A204.1 (cell line): ENCODE results near the gene RELL1.

Experiments
- FAIRE-seq: peaks from 2 replicates; lab custom pipeline; 2012; peaks lifted over from hg19 to GRCh38; lab: Jason Lieb, UNC

The RELL1 gene, protein sequence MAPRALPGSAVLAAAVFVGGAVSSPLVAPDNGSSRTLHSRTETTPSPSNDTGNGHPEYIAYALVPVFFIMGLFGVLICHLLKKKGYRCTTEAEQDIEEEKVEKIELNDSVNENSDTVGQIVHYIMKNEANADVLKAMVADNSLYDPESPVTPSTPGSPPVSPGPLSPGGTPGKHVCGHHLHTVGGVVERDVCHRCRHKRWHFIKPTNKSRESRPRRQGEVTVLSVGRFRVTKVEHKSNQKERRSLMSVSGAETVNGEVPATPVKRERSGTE

GRCh38 chr4:37686373-37687193 lies at the start of gene RELL1:
RELL1 (minus strand) TSS chr4:37686376; CDS start chr4:37686287, 89 bp downstream.
- peak; percentile 98 for FAIRE-seq

- FAIRE-seq, result no peak
These were observed 49.4 kb upstream of the RELL1 start for GRCh38 chr4:37735578-37735977.

DNA sequence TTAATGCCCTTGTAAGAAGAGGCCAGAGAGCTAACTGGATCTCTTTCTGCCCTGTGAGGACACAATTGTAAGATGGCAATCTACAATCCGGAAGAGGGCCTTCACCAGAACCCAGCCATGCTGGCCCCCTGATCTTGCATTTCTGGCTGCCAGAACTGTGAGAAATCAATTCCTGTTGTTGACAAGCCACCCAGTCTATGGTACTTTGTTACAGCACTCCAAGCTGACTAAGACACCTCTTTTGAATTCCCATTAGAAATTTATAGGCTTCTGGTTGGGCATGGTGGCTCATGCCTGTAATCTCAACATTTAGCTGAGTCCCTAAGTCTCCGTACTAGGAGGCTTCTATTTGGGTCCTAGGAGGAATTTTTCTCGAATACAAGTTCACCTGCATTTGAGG lies 48.8 kb upstream of the RELL1 start:
- FAIRE-seq, result no peak

DNA sequence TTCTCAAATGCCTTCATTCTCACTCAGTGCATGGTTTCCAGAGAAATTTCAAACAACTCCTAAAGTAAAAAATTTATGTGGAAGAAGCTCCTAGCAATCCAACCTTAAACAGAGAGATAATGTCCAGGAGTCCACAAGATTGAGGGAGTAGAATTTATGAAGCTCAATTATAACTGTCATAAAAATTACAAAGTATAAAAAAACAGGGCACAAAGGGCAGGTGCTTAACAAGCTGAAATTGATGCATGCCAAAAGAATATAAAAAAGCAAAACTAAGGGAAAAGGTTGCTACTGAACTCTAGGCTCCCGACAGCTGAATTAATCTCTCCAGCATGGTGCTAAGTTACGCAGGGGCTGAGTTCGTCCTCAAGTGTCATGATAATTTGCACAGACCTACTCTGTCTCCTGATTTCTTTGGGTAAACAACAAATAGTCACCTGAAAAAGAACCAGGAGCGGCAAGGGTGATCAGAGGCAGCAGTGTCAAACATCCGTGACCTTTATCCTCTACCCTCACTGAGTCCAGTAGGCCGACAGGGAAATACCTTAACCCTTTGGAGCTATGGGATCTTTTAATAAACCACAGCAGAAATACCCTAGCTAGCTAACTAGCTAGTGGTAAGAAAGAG lies 47.2 kb upstream of the RELL1 start:
- no peak for FAIRE-seq

DNA sequence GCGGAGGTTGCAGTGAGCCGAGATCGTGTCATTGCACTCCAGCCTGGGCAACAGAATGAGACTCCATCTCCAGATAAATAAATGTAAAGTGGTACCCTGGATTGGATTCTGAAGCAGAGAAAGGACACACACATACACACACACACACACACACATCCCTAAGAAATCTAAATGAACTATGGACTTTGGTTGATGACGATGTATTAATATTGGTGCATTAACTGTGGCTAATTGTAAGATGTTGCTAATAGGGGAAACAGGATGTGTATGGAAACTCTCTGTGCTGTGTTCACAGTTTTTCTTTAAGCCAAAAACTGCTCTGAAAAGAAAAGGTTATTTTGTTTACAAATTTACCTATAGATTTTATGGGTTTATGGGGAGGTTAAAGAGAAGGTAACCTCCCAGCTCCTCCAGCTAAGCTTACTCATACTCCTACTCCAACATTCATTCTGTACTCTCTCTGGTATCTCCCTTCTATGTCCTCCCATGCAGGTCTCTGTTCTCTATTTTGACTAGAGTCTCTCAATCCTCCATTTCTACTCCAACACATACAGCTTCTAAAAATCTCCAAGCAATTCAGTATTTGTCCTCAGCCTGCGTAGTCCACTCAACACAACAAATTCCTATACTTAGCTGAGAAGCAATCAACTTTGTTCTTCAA lies 46.5 kb upstream of the RELL1 start:
- FAIRE-seq, result no peak

DNA sequence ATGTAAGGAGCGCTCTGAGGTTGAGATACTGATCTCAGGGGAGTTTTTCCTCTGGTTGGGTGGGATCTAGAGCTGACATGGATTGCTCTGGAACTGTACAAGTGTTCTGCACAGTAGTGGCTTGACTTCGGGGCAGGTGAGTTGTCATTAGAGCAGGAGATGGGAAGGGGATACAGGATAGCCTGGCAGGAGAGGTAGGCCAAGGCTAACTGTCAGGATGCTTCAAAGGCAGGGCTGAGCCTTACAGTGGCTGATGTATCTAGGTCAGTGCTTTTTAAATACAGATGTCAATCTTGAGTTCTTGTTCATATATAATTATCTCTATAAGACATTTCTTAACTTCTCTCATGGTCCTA lies 43.5 kb upstream of the RELL1 start:
- no peak for FAIRE-seq

DNA sequence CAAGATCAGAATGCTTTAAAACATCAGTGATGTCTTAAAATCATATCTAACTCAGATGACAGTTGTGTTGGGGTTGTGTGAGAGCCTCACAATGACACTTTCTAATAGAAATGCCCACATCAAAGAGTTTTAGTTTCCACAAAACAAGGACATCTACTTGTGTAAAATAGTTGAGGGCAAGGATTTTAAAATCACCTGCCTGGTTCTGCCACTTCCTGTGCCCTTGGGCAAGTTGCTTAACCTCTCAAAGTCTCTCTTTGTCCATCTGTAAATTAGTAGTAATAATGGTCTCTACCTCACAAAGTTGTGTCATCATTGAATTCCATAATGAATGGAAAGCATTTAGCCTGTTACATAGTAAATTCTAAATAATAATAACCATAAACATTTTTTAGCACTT lies 41.9 kb upstream of the RELL1 start:
- no peak for FAIRE-seq

- no peak for FAIRE-seq
These were observed 41.5 kb upstream of the RELL1 start for GRCh38 chr4:37727635-37728034.

GRCh38 chr4:37726666-37727065 lies 40.5 kb upstream of the RELL1 start:
- FAIRE-seq, result no peak

DNA sequence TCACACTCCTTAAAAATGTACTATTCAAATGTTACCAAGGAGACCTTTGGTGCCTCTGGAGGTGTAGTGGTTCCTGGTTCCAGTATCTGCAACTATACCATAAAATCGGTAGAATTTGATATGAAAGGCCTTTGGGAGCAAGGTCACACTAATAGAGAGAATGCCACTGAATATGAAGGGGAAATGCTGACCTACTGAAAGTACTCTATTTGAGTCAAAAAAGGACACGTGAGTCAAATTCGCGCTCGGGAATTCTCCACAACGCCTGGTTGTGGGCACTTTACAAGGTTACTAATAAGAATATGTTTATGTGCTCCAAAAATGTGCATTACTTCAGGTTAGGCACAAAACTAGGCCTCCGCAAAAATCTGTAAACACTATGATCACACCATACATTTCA lies 39.5 kb upstream of the RELL1 start:
- no peak for FAIRE-seq

- no peak for FAIRE-seq
These were observed 36.9 kb upstream of the RELL1 start for GRCh38 chr4:37723067-37723466.

GRCh38 chr4:37721995-37722638 lies 35.9 kb upstream of the RELL1 start:
- no peak for FAIRE-seq

GRCh38 chr4:37719021-37719420 lies 32.8 kb upstream of the RELL1 start:
- FAIRE-seq, result no peak

- no peak for FAIRE-seq
These were observed 31.4 kb upstream of the RELL1 start for GRCh38 chr4:37717576-37717975.

DNA sequence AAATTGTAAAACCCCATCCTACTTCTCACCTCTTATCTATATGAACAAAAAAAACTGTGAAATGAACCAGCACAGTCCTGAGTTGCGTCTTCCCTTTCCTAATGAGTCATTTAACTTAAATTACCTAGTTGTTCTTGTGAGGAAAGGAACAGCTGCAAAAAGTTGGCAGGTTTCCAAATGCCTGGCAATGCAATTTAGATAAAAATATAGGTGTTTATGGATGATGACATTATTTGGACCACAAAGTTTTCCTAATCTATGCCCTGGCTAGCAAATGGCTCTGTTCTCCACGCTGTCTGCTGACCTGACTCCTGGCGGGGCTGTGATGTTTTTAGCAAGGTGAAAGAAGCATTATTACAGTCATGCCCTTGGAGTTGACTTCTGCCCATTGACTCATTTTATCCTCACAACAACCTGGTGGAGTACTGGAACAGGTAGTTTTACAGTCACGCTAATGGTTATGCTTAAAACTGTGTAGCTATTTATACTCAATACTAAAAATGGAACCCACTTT lies 29.8 kb upstream of the RELL1 start:
- FAIRE-seq, result no peak

GRCh38 chr4:37710491-37710890 lies 24.3 kb upstream of the RELL1 start:
- no peak for FAIRE-seq

GRCh38 chr4:37706032-37706431 lies 19.9 kb upstream of the RELL1 start:
- FAIRE-seq, result no peak

GRCh38 chr4:37705571-37705970 lies 19.4 kb upstream of the RELL1 start:
- no peak for FAIRE-seq

DNA sequence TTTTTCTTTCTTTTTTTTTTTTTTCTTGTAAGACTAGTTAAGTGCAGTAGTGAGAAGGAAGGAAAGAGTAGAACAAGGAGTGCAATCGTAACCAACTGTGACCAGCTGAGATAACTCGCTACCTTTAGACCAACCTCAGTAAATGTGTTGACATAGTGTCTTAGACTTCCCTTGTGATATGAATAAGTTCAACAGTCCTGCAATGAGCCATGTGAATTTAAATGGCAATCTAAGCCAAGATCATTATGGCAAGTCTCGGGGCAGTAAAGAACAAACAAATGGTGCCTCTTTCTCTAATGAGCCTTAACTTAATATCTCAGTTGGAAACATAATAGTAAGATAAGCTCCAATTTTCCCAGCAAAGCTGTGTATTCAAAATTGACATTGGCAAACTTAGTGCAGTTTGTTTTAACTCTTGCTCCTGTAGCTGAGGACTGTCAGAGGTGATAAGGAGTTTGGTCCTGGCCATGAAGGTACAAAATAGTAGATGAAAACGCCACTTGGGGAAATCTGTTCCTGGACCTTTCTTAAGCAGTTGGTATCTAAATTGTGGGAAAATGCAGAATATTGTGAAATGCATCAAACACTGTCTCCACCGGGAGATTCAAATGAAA lies 13.8 kb upstream of the RELL1 start:
- FAIRE-seq, result no peak

DNA sequence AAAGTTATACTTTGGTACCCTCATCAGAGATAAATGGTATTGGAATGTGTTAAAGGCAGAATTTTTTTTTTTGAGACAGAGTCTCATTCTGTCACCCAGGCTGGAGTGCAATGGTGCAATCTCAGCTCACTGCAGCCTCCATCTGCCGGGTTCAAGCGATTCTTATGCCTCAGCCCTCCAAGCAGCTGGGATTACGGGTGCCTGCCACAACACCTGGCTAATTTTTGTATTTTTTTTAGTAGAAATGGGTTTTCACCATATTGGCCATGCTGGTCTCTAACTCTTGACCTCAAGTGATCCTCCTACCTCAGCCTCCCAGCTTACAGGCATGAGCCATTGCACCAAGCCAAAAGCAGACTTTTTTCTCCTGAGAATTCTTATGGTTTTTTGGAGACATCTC lies 11.4 kb upstream of the RELL1 start:
- FAIRE-seq, result no peak

DNA sequence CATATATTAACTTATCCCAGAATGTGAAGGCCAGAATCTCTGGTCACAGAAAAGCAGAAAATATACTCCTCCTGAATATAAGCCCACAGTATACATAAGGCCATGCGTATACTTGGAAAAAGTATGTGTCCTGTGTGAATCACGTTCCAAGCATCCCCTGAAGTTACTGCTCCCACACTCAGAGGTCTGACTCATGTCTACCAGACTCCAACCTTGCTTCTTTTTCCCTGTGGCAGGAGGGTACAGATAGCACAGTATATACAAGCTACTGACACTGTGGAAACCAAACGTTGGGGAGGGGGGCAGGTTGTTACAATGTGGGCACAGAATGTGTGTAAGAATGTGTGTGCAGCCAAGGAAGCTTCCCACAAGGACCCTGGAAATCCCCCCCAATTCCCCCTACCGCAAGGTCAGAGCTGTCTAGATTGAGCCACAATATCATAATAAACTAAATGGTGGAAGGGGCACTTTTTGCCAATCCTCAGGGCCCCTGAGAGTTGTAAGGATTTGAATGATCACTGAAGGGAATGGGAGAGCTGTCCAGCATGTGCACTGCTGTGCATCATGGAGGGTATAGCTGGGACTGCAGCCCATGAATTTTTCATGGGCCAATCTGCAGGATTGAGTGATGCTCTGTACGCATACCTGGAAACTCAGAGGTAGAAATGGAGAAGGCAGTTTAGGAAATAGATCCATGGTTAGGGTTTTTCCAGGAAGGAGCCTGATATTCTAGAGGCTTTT lies 7.4 kb upstream of the RELL1 start:
- FAIRE-seq, result no peak
